ENCODE results near the gene PDGFC. TPM values are rescaled to one million over a fixed set of nuclear protein-coding genes. Genes with fewer than 3 reads are reported as not detected.
"Not testable (repeated sequence)": the region's sequence is repeated elsewhere in the genome, so short reads cannot be mapped to it uniquely, and the experiment has no call there.

Gene PDGFC
- total RNA-seq, 1 experiment from 2014 or later, result 33.1 TPM

- Histone ChIP-seq H3K4me3 (no peak overlapping the region), H3K9me3 (ENCODE audit: insufficient read depth, low read depth) (no peaks in the 10 kb centered on the region), H3K4me2 (no peak overlapping the region), H2AFZ (no peak overlapping the region), H3K9me2 (ENCODE audit: insufficient read depth) (no peaks in the 10 kb centered on the region), H3K79me2 (ENCODE audit: low read depth) (no peaks in the 10 kb centered on the region), H3K4me1 (replicated peaks; ENCODE audit: insufficient read depth) (0 out of 2 replicates have a peak, but pooled peaks cover 3% of the 10 kb centered on the region), H3K36me3 (ENCODE audit: low read depth) (no peaks in the 10 kb centered on the region), H3K27ac (no peak overlapping the region), H4K20me1 (ENCODE audit: insufficient read depth) (no peaks in the 10 kb centered on the region), H3F3A (ENCODE audit: insufficient read depth, low read depth) (no peaks in the 10 kb centered on the region), H3K27me3 (ENCODE audit: insufficient read depth, low read depth) (no peaks in the 10 kb centered on the region)
- intact Hi-C loops (cut with micrococcal nuclease; ENCODE audit: unreplicated experiment), result no loop called here
- POLR2A ChIA-PET (ENCODE audit: unreplicated experiment), result no interaction called here
- no peak for DNase-seq
- no TSS peak for BruUV-seq (replicated peaks)
- CTCF ChIA-PET, result no interaction called here
- no peak for TF ChIP-seq EZH2 (IDR thresholded peaks at IDR 0.05; ENCODE audit: low read depth)
- TF ChIP-seq, protein P1, sequence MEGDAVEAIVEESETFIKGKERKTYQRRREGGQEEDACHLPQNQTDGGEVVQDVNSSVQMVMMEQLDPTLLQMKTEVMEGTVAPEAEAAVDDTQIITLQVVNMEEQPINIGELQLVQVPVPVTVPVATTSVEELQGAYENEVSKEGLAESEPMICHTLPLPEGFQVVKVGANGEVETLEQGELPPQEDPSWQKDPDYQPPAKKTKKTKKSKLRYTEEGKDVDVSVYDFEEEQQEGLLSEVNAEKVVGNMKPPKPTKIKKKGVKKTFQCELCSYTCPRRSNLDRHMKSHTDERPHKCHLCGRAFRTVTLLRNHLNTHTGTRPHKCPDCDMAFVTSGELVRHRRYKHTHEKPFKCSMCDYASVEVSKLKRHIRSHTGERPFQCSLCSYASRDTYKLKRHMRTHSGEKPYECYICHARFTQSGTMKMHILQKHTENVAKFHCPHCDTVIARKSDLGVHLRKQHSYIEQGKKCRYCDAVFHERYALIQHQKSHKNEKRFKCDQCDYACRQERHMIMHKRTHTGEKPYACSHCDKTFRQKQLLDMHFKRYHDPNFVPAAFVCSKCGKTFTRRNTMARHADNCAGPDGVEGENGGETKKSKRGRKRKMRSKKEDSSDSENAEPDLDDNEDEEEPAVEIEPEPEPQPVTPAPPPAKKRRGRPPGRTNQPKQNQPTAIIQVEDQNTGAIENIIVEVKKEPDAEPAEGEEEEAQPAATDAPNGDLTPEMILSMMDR (conservative IDR thresholded peaks at IDR 0.05), result no peak
These were observed 100.7 kb downstream of the PDGFC start for GRCh38 chr4:156870861-156871260.

DNA sequence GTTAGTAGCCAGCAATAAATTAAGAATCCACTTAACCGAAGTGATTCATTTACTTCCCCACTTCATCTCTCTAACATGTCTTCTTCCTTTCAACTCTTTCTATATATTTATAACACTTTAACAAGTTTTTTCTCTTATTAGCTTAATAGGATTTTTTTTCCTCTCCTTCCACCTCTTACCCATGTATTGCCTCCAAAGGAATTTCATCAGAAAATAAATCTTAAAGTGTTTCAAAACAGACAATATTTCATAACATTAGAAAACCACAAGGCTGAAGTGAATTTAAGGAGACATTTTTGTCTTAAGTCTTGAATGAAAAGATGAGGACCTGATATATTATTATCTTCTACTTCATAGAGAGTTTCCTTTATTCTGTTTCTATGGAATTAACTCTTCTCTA lies 101.5 kb downstream of the PDGFC start:
- Histone ChIP-seq H3K4me3 (no peak overlapping the region), H3K4me2 (no peak overlapping the region), H3K4me1 (replicated peaks; ENCODE audit: insufficient read depth) (no peaks in the 10 kb centered on the region), H4K20me1 (ENCODE audit: insufficient read depth) (no peaks in the 10 kb centered on the region), H3K27ac (no peak overlapping the region), H2AFZ (no peak overlapping the region), H3K9me3 (ENCODE audit: insufficient read depth, low read depth) (no peaks in the 10 kb centered on the region), H3K36me3 (ENCODE audit: low read depth) (no peaks in the 10 kb centered on the region), H3K27me3 (ENCODE audit: insufficient read depth, low read depth) (no peaks in the 10 kb centered on the region), H3K9me2 (ENCODE audit: insufficient read depth) (no peaks in the 10 kb centered on the region), H3F3A (ENCODE audit: insufficient read depth, low read depth) (no peaks in the 10 kb centered on the region), H3K79me2 (ENCODE audit: low read depth) (no peaks in the 10 kb centered on the region)
- POLR2A ChIA-PET (ENCODE audit: unreplicated experiment), result interaction anchor here (0.9 kb wide), 1 partner anchor 72 kb away, joined by 18 read pairs; no protein-coding TSS in a partner anchor
- intact Hi-C loops (cut with micrococcal nuclease; ENCODE audit: unreplicated experiment), result no loop called here
- no TSS peak for BruUV-seq (replicated peaks)
- CTCF ChIA-PET, result no interaction called here
- DNase-seq, result no peak
- no peak for TF ChIP-seq EZH2 (IDR thresholded peaks at IDR 0.05; ENCODE audit: low read depth)
- TF ChIP-seq, protein P1 (conservative IDR thresholded peaks at IDR 0.05), result no peak

GRCh38 chr4:156866088-156866487 lies 105.5 kb downstream of the PDGFC start:
- H3K4me2 ChIP-seq; DNase-seq; H2AFZ ChIP-seq; H4K20me1 ChIP-seq (ENCODE audit: insufficient read depth); H3K4me1 ChIP-seq (replicated peaks; ENCODE audit: insufficient read depth); intact Hi-C loops (cut with micrococcal nuclease; ENCODE audit: unreplicated experiment); H3K36me3 ChIP-seq (ENCODE audit: low read depth); H3K9me3 ChIP-seq (ENCODE audit: insufficient read depth, low read depth); BruUV-seq (replicated peaks); H3F3A ChIP-seq (ENCODE audit: insufficient read depth, low read depth); H3K9me2 ChIP-seq (ENCODE audit: insufficient read depth); H3K4me3 ChIP-seq; H3K79me2 ChIP-seq (ENCODE audit: low read depth); H3K27me3 ChIP-seq (ENCODE audit: insufficient read depth, low read depth); H3K27ac ChIP-seq; POLR2A ChIA-PET (ENCODE audit: unreplicated experiment): not testable (repeated sequence)
- CTCF ChIA-PET, result interaction anchor here (0.6 kb wide), 1 partner anchor 1310 kb away, joined by 3 read pairs; no protein-coding TSS in a partner anchor

- Histone ChIP-seq H3K4me3 (no peak overlapping the region), H3K4me2 (no peak overlapping the region), H3F3A (ENCODE audit: insufficient read depth, low read depth) (no peaks in the 10 kb centered on the region), H3K27me3 (ENCODE audit: insufficient read depth, low read depth) (no peaks in the 10 kb centered on the region), H3K9me2 (ENCODE audit: insufficient read depth) (no peaks in the 10 kb centered on the region), H2AFZ (no peak overlapping the region), H3K9me3 (ENCODE audit: insufficient read depth, low read depth) (no peaks in the 10 kb centered on the region), H3K27ac (no peak overlapping the region), H3K36me3 (ENCODE audit: low read depth) (no peaks in the 10 kb centered on the region), H4K20me1 (ENCODE audit: insufficient read depth) (no peaks in the 10 kb centered on the region), H3K79me2 (ENCODE audit: low read depth) (no peaks in the 10 kb centered on the region), H3K4me1 (replicated peaks; ENCODE audit: insufficient read depth) (no peaks in the 10 kb centered on the region)
- TF ChIP-seq, protein P1 (conservative IDR thresholded peaks at IDR 0.05), result no peak
- TF ChIP-seq EZH2 (IDR thresholded peaks at IDR 0.05; ENCODE audit: low read depth), result no peak
- ChIA-PET POLR2A (ENCODE audit: unreplicated experiment) (no interaction called here), CTCF (no interaction called here)
- no TSS peak for BruUV-seq (replicated peaks)
- intact Hi-C loops (cut with micrococcal nuclease; ENCODE audit: unreplicated experiment), result no loop called here
- DNase-seq, result no peak
These were observed 106.1 kb downstream of the PDGFC start for GRCh38 chr4:156865451-156865850.

All from PC-9 (cell line).